Measurements from ENCODE around the gene TACC3.

The TACC3 gene

DNA sequence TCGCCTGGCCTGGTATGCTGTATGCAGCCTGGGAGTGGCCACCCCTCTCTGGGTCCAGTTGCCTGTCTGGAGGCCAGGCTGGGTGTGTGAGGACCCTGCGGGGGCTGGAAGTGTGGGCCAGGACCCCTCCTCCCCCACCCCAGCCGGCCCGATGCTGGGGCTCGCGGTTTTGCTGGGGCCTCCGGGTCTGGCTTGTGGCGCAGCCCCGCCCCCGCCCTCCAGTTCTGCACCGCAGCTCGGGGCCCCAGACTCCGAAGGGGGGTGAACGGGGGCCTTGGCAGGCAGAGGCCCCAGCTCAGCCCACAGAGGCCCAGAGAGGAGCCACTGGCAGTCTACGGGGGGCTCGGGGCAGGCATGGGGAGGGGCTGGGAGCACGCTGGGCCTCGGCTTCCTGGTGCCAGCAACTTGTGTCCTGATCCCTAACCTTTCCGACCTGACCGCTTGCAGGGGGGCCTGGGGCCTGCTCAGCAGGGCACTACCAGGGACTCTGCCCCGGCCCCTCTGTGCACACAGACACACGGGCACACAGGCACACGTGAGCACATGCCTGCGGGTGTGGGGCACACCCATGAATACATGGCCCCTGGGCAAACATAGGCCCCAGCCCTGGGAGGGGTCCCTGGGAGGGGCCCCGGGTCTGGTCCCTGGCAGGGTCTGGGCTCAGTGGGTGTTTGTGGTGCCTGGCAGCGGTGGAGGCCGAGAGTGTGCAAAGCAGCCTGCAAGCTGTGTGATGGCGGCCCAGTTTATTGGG, 50.4 kb downstream of the TACC3 start:
- DNase-seq (ENCODE audit: low read depth in 2 of 2, low spot score in 1 of 2) = no peak

DNA sequence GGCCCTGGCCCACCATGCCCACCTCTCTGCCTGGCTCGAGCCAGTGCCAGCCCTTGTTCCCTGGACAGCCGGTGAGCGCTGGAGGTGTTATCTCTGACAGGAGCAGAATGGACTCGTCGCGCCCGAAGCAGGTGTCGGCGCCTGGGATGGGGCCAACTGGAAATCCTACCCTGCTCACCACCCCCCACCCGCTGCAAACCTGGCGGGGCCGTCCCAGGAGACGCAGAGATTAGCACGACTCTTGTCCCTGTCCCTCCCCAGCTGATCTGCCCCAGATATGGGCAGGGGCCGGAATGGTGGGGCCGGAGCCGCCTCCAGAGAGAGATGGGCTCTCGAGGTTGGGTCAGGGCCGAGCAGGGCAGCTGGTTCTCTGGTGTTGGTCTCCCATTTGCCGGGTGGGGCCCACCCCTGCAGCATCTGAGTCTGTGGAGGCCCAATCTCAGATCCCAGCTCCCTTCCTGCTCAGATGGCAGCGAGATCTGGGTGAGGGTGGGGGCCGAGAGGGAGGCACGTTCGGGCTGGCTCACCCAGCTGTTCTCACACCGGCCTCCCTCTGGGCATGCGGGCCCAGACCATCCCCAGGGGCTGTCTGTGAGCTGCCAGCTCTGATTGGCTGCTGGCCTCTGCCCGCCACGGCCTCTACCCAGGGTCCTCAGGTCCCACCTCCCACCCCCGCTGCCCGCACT, 51.7 kb downstream of the TACC3 start:
- no peak for DNase-seq (ENCODE audit: low read depth in 2 of 2, low spot score in 1 of 2)

DNA sequence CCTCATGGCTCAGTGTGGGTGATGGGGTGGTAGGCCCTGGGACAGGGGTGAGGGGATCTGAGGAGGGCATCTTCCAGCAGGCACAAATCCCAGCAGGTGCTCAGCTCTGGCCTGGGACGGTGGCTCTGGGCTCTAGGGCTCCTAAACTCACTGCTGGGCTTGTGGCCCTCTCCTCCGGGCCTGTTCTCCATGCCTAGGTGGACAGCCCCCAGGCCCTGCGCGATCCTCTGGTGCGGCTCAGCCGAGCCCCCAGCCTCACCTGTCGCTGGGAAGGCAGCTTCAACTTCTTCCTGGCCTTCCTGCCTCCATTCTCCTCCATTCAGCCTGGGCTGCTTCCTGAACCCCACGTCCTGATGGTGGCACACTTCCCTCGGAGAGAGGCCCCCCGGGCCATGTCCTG, 52.4 kb downstream of the TACC3 start:
- DNase-seq (ENCODE audit: low read depth in 2 of 2, low spot score in 1 of 2) = no peak

DNA sequence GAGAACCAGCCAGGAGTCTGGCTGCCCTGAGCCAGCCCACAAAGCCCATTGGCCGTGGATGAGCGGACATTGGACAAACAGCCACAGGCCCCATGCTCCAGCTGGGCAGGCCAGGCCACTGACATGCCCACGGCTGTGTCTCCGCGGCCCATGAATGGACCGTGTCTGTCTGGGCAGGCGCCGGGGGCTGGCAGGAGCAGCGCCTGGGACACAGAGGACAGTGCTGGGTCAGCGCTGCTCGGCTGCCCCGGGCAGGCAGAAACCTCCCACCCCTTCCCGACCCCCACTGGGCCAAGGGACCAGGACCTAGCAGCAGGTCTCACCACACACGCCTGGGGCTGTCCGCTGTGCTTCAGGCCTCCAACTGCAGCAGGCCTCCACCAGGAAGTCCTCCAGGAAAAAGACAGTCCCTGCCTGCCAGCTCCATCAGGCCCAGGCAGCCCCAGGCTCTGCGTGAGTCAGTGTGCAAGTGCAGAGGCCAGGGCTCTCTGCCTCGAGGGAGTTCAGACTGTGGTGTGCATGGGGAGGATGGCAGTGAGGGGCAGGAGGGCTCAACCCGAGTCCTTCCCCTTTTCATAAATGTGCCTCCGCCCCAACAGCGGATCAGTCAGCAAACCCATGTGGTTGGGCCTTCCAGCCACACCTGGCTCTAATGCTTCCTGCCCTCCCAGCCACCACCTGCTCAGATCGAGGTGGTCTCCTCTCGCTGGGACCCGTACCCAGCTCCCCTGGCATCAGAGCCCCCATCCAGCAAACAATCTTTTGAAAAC, 54.6 kb downstream of the TACC3 start:
- DNase-seq (ENCODE audit: low read depth in 2 of 2, low spot score in 1 of 2) = no peak

DNA sequence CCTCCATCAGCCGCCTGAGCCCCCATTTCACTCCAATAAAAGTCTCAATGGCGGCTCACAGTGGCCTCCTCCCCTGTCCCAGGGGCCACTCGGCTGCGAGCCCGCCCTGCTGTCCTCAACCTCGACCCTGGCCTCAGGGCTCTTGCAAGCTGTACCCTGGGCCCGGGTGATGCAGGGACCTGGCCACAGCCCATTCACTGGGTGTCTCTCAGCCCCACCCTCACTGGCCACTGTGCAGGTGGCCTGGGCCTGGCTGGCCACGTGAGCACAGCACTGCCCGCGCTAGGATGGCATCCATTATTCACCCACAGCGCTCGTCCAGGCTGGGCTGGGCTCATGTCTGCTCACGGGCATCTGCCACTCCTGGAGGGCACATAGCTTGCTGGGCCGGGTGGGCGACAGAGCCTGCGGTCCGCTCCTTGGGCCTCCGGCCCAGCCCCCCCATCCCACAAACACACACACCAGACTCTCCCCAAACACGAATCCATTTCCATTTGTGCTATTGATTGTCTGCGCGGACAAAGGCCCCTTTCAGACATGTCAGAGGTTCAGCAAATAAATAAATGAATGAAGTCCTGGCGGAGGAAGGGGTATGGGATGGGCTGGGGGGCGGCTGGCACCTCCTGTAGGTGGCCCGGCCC, 55.3 kb downstream of the TACC3 start:
- no peak for DNase-seq (ENCODE audit: low read depth in 2 of 2, low spot score in 1 of 2)

DNA sequence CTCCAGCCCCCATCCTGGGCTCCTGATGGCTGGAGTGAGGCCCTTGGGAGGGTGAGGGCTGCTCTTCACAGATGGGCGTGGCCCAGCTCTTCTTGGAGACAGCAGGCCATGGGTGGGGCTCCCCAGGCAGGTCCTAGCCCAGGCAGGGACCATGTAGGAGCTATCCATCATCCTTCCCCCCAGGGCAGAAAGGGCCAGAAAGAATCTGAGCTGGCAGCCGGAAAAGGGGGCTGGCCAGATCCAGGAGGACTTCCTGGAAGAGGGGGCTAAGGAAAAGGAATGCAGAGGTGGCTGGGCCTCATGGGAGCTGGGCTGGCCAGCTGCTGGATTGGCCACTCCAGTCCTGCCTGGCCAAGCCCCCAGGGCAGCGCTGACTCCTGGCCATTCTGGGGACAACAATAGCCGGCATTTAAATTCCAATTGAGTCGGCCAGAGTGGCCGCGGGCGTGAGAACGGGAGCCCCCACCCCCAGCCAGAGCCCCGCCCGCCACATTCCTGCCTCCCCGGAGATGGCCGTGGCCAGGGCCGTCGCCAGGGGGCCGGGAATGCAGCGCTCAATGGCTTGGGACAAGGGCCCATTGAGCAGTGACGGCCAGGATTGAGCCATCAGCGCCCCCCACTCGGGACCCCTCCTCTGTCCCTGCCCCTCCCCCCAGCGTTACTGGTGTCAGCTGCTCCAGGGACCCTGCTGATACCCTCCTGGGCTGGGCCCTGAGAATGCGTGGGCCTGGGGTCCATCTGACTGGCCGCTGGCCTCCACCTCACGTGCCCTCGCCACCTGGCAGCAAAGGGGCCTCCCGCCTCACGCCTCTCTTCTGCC, 56.7 kb downstream of the TACC3 start:
- no peak for DNase-seq (ENCODE audit: low read depth in 2 of 2, low spot score in 1 of 2)

DNA sequence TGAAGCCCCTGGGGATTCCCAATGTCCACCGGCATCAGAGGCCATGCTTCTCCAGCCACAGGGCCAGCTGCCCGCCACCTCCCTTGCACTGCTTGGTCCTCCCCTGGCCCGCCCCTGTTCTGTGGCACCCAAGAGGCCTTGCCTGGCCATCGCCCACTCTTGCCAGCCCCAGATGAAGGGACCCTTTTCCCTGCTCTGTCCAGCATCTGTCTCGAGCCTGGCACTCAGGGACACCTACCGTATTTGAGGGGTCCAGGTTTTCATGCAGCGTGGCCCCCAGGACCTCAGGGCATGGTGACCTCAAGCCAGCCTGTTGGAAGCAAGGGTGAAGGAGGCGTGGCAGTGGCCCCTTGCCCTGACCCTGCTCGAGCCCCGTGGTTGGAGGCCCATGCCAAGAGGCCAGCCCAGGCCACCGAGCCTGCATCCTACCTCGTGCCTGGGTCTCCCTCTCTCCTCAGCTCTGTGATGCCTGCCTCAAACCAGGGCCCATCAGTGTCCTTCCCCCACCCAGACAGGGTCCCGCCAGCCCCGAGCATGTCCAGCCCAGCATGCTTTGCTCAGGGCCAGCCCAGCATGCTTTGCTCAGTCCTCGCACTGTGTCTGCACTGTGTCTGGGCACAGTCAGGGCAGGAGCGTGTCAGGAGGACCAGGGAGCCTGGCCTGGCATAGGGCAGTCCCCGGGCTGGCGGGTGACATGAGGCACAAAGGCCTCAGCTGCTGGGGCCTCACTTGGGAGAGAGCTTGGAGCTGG, 57.5 kb downstream of the TACC3 start:
- DNase-seq (ENCODE audit: low read depth in 2 of 2, low spot score in 1 of 2) = no peak

DNA sequence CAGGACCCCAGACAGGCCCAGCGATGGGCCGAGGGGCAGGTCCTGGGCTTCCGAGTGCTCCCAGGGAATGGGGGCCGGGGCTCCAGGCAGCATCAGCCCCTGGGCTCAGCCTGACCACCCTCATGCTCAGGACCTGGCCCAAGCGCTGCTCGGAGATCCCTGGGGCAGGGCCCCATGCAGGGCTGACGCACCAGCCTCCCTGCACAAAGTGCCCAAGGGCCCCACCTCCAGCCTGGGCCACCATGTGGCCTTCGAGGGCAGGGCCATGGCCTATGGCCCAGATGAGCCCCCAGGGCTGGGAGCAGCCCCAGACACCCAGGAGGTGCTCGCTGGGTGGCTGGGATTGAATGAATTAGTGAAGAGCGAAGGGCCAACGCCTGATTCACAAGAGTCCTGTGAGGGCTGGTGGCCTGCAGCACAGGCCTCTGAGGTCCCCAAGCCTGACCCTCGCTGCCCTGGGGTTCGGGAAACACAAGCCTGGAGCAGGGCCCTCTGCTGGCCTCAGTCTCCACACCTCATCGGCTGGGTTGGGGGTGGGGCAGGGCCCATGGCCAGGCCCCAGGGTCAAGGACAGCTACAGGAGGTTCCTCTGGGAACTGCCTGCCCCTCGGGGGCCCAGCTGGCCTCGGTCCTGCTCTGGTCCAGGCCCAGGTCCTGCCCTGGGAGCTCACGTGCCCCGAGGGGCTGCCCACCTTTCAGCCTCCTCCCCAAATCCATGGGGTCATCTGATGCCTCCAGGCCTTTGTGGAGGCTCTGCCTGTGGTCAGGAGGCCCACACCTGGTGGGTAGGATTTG, 58.5 kb downstream of the TACC3 start:
- DNase-seq (ENCODE audit: low read depth in 2 of 2, low spot score in 1 of 2) = no peak

DNA sequence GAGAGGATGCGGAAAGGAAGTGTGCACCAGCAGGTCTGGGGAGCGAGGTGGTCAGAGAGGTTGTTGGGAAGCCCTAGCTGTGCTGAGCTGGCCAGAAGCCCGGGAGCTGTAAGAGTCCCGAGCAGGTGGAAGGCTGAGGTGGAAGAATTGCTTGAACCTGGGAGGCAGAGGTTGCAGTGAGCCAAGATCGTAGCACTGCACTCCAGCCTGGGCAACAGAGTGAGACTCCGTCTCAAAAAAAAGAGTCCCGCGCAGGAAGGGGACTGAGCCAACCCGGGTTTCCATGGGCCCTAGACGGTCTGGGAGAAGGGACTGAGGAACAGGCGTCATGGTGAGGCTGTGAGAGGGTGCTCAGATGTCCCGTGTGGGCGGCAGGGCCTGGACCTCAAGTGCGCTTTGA, 59.1 kb downstream of the TACC3 start:
- DNase-seq (ENCODE audit: low read depth in 2 of 2, low spot score in 1 of 2) = no peak

DNA sequence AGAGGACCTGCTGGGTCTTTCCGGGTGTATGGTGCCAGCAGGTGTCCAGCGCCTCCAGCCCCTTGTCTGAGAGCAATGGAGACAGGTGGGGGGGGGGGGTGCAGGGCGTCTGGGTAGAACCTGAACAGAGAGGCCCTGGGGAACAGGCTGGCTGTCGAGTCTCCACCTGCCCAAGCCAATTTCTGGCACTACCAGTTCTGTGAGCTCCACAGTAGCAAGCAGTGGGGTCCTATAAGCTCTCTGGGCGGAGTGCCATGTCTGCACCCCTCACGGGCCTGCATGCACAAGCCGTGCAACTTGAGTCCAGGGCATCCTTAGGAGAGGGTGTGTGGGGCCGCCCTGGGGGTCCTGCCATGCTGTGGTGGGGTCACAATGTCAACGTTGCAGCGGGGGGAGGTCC, 61.7 kb downstream of the TACC3 start:
- DNase-seq (ENCODE audit: low read depth in 2 of 2, low spot score in 1 of 2) = no peak

DNA sequence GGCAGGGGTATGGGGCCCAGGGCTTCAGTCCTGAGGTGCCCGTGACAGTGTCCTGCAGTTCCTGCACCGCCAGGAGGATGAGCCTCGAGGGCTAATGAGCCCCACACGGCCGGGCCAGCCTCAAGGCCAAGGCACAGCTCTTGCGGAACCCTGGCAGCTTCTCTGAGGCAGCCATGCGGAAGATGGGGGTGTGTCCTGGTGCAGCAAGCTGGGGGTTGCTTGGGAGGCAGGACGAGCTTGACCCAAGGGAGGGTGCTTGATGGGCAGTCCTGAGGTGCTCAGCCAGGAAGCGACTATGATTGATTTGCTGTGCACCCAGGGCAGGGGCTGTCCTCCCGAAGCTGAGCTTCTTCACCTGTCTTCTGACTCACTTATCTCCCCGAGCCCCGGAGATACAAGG, 62.6 kb downstream of the TACC3 start:
- no peak for DNase-seq (ENCODE audit: low read depth in 2 of 2, low spot score in 1 of 2)

DNA sequence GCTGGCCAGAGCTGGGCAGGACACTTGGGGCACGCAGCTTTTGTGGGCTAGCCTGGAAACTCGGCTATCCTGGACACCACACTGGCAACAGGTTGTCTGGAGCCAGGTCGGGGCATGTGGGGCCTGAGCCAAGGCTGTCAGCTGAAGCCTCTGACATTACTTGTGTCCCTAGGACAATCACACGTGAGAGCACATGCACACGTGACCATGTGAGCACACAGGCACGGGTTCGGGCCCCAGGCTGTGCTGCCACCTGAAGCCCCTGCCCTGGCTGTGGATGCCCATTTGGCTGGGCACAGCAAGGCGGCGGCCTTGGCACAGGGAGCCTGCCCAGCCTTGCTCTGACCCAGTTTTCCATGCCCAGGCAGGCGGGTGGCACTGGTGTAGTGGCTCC, 63.1 kb downstream of the TACC3 start:
- DNase-seq (ENCODE audit: low read depth in 2 of 2, low spot score in 1 of 2) = no peak

DNA sequence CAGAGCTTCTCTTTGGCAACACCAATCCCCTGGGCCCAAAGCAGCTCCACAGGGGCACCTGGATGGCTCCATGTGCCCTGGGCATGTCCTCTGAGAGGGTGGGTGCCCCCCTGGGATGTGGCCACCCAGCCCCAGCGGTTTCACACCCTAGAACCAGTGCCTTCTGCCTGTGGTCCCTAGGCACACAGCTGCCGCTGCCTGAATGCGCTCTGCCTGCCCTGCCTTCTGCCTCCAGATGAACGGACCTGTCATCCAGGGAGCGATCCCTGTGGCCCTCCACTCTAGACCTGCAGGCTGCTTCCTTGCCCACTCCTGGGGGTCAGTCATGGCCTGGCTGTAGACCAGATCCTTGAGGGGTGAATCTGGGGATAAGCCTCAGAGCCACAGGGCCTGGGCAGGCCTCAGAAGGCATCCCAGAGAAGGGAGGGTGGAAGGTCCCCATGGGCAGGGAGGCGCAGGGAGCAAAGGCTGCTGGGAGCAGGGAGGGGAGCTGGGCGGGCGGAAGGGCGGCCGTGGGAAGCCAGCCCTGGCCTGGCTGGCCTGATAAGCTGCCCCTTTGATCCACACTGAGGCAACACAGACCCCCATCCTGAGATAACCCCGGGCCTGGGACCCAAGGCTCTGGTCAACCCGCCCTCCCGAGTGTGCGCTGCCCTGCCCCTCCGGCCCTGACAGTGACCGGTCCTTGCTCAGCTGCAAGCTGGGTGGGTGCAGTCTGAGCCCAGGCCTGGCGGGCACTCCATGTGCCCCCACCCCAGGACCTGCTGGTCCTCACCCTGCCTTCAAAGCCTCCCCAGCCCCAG, 63.7 kb downstream of the TACC3 start:
- DNase-seq (ENCODE audit: low read depth in 2 of 2, low spot score in 1 of 2) = no peak

DNA sequence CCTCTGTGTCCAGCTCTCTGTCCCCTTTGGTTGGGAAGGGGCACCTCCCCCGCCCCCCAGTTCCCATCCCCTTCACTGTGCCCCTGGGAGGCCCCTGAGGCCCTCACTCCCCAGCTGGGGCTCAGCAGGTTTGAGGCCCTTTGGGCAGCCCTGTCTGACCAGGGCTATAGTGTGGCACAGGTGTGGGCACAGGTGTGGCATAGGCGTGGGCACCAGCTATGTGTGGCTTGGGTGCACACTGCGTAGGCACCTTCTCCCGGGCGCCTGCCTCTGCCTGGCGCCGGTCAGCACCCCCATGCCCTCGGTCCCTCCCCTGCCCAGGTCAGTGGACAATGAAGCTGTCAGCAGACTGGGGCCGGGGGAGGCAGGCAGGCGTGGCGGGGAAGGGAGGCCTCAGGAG, 64.3 kb downstream of the TACC3 start:
- DNase-seq (ENCODE audit: low read depth in 2 of 2, low spot score in 1 of 2) = no peak

DNA sequence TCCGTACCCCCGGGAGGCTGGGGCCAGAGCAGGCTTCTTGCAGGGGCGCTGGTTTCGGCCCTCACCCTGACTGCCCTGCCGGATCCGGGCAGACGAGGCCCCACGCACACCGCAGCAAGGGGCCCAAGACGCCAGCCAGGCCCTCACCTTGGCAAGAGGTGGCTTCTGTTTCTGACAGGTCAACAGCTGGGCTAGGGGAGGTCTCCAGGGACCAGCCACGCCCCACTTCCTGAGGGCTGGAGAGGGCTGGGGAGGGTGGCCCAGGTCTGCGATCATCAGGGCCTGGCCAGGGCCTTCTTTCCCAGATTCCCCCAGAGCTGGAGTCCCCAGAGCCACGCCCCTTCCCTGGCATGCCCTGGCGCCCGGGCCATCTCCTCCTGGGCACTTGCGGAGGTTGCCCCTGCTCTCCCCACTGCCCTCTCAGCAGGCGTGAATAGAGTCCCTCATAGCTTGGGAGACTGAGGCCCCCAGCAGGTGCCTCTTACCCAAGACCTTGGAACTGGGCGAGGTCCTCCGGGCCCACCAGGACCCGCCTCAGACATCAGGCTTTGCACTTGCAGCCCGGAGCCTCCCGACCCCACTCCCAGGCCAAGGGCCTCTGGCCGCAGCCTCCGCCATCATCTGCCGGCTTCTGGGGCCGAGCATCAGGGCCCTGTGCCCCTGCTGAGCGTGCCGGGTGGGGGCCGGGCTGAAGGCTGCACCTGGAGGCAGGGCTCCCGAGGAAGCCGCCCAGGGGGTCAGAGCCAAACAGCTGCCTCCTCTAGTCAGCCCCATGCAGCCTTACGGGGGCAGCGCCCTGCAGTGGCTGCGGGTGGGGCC, 65.4 kb downstream of the TACC3 start:
- no peak for DNase-seq (ENCODE audit: low read depth in 2 of 2, low spot score in 1 of 2)

DNA sequence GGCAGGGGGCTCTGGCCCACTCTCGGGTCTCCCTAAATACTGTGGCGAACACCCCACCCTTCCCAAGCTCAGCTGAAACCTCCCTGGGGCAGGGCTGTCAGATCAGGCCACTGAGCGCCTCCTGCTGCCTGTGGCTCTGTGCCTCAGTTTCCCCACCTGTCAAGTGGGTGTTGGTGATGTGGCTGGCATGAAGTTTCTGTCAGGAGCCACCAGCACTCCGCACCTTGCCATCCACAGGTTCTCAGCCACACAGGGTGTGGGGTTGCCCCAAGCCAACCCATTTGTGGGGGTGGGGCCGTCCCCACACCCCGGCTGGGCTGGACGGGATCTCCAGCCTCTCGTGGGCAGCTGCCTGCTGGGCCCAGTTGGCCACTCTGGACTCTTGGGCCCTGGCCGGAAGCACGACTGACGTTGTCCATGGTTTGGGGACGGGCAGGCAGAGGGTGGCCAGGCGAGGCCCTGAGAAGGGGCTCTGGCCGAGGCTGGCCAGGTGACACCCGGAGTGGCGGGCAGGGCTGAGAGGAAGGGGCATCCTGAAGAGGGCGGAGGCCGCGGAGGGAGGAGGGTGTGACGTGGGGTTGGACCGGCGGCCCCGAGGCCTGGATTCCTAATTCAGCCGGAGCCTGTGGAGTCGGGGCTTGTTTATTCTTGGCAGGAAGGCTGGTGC, 66.2 kb downstream of the TACC3 start:
- no peak for DNase-seq (ENCODE audit: low read depth in 2 of 2, low spot score in 1 of 2)
